KMS-11 (cell line): ENCODE data around the gene TAOK2.
"Not testable (repeated sequence)": the region's sequence is repeated elsewhere in the genome, so short reads cannot be mapped to it uniquely, and the experiment has no call there.

Experiments used
- H2AFZ ChIP-seq: fragments of 200-600 bp; sonication (generic); 2 replicates; pipeline ENCODE4 v1.6.1; 2016; ENCODE audit warnings: antibody characterized with exemption, mixed run types, low read depth
- H3K27ac ChIP-seq: fragments of 200-600 bp; sonication (generic); 2 replicates; pipeline ENCODE4 v1.6.1; 2016; ENCODE audit warnings: mild to moderate bottlenecking, mixed run types
- H3K27me3 ChIP-seq: fragments of 200-600 bp; sonication (generic); 2 replicates; pipeline ENCODE4 v1.6.1; 2017; ENCODE audit warnings: mild to moderate bottlenecking, low read depth, mixed run types, moderate library complexity; ENCODE audit not compliant: insufficient read depth
- H3K36me3 ChIP-seq: fragments of 200-600 bp; sonication (generic); 2 replicates; pipeline ENCODE4 v1.6.1; 2017; ENCODE audit warnings: mild to moderate bottlenecking, mixed run types; ENCODE audit not compliant: insufficient read depth
- H3K4me1 ChIP-seq: fragments of 200-600 bp; sonication (generic); 2 replicates; pipeline ENCODE4 v1.6.1; 2016; ENCODE audit warnings: mild to moderate bottlenecking, low read depth, mixed run types; ENCODE audit not compliant: poor library complexity, severe bottlenecking
- H3K4me2 ChIP-seq: fragments of 200-600 bp; sonication (generic); 2 replicates; pipeline ENCODE4 v1.7.0; 2016; ENCODE audit warnings: mild to moderate bottlenecking, mixed run types
- H3K4me3 ChIP-seq: fragments of 200-600 bp; sonication (generic); IDR thresholded peaks from 2 replicates; pipeline ENCODE4 v1.6.1; 2017; ENCODE audit warnings: low read depth, low read length, mixed read lengths; ENCODE audit not compliant: insufficient read depth
- H3K79me2 ChIP-seq: fragments of 200-600 bp; sonication (generic); 2 replicates; pipeline ENCODE4 v1.6.1; 2016; ENCODE audit warnings: low read depth, mixed run types; ENCODE audit not compliant: insufficient read depth
- H3K9ac ChIP-seq: fragments of 200-600 bp; sonication (generic); 2 replicates; pipeline ENCODE4 v1.6.1; 2016; ENCODE audit warnings: mild to moderate bottlenecking, mixed run types
- H4K20me1 ChIP-seq: fragments of 200-600 bp; sonication (generic); 2 replicates; pipeline ENCODE4 v1.6.1; 2016; ENCODE audit warnings: mild to moderate bottlenecking, mixed run types; ENCODE audit not compliant: insufficient read depth
- TF ChIP-seq, protein P1 (sequence below): fragments of 200-600 bp; sonication (generic); conservative IDR thresholded peaks from 2 replicates; pipeline ENCODE4 v1.6.1; 2017; ENCODE audit warnings: low read depth, mild to moderate bottlenecking, antibody characterized with exemption, low read length, moderate library complexity, mixed read lengths

TAOK2 gene

GRCh38 chr16:29927070-29927905 is 46.4 kb upstream of the TAOK2 start:
- Histone ChIP-seq H3K27me3 (no peaks in the 10 kb centered on the region), H3K4me3 (no peak overlapping the region), H3K27ac (no peak overlapping the region), H4K20me1 (no peaks in the 10 kb centered on the region), H3K36me3 (no peaks in the 10 kb centered on the region), H3K4me1 (peaks cover 28% of the 10 kb centered on the region), H3K4me2 (peak overlapping the region; percentile 70), H3K79me2 (peaks cover 11% of the 10 kb centered on the region; the same call in 1 of the 2 replicates), H3K9ac (no peak overlapping the region; the same call in 1 of the 2 replicates), H2AFZ (peak overlapping the region; percentile 93; the same call in 1 of the 2 replicates)
- TF ChIP-seq, protein P1, sequence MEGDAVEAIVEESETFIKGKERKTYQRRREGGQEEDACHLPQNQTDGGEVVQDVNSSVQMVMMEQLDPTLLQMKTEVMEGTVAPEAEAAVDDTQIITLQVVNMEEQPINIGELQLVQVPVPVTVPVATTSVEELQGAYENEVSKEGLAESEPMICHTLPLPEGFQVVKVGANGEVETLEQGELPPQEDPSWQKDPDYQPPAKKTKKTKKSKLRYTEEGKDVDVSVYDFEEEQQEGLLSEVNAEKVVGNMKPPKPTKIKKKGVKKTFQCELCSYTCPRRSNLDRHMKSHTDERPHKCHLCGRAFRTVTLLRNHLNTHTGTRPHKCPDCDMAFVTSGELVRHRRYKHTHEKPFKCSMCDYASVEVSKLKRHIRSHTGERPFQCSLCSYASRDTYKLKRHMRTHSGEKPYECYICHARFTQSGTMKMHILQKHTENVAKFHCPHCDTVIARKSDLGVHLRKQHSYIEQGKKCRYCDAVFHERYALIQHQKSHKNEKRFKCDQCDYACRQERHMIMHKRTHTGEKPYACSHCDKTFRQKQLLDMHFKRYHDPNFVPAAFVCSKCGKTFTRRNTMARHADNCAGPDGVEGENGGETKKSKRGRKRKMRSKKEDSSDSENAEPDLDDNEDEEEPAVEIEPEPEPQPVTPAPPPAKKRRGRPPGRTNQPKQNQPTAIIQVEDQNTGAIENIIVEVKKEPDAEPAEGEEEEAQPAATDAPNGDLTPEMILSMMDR, result no peak

DNA sequence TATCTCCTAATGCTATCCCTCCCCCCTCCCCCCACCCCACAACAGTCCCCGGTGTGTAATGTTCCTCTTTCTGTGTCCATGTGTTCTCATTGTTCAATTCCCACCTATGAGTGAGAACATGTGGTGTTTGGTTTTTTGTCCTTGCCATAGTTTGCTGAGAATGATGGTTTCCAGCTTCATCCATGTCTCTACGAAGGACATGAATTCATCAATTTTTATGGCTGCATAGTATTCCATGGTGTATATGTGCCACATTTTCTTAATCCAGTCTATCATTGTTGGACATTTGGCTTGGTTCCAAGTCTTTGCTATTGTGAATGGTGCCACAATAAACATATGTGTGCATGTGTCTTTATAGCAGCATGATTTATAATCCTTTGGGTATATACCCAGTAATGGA is 41.9 kb upstream of the TAOK2 start:
- peaks cover 10% of the 10 kb centered on the region for H3K4me1 ChIP-seq
- H3K36me3 ChIP-seq, H2AFZ ChIP-seq, H4K20me1 ChIP-seq, H3K27me3 ChIP-seq, H3K27ac ChIP-seq, H3K4me3 ChIP-seq, H3K9ac ChIP-seq, H3K79me2 ChIP-seq, H3K4me2 ChIP-seq: not testable (repeated sequence)

DNA sequence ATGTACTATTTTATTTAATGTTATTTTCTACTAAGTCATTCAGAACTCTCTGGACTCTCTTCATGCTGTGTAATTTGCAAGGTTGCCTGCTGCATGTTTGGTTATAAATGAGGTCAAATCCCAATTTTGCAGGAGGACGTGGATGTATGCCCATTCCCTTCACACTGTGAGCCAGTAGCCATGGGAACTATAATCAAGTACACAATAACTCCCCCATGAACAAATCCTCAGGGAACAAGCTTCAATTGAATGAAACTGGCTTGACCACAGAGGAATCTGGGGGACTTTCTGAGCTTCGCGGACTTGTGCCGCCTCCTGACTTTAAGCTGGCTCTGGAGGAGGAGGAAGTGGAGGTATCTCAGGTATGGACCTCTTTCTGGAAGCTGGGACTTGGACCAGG is 33.0 kb upstream of the TAOK2 start:
- Histone ChIP-seq H3K27ac (no peak overlapping the region), H3K27me3 (no peaks in the 10 kb centered on the region), H2AFZ (no peak overlapping the region), H3K4me3 (no peak overlapping the region), H3K79me2 (no peaks in the 10 kb centered on the region), H4K20me1 (no peaks in the 10 kb centered on the region), H3K36me3 (no peaks in the 10 kb centered on the region), H3K4me1 (no peaks in the 10 kb centered on the region), H3K4me2 (no peak overlapping the region), H3K9ac (no peak overlapping the region)
- TF ChIP-seq, protein P1, result no peak

DNA sequence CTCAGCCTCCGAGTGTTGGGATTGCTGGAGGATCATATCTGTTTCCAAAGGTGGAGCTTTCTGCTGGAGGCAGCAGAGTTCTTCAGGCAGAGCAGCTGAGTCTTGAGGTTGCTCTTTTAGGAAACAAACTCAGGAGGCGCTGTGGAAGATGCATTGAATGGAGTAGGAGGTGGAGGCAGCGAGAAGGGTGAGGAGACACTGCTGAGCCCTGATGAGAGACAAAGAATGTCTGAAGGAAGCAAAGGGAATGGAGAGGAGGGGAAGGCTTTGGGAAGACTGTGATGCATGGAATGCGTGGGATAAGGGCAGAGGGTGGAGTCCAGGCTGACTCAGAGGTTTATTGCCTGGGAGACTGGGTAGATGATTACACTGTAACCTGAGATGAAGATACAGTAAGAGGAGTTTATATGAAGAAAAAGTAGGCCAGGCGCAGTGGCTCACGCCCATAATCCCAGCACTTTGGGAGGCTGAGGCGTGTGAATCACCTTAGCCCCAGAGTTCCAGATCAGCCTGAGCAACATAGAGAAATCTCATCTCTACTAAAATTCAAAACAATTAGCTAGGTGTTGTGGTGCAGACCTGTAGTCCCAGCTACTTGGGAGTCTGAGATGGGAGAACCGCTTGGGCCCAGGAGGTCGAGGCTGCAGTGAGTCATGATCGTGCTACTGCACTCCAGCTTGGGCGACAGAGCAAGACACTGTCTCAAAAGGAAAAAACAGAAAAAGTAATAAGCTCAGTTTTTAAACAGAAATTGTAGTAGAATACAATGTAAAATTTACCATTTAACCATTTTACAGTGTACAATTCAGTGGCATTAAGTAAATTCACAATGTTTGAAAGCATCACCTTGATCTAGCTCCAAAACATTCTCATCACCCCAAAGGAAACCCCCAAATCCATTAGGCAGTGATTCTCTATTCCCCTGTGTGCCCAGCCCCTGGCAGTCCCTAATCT is 29.5 kb upstream of the TAOK2 start:
- no peaks in the 10 kb centered on the region for H3K4me1 ChIP-seq
- H3K27me3 ChIP-seq, result no peaks in the 10 kb centered on the region
- H3K4me3 ChIP-seq, result no peak overlapping the region
- H3K79me2 ChIP-seq, result no peaks in the 10 kb centered on the region
- H3K36me3 ChIP-seq, result no peaks in the 10 kb centered on the region
- no peak overlapping the region for H2AFZ ChIP-seq
- TF ChIP-seq, protein P1, result no peak
- H3K27ac ChIP-seq, result no peak overlapping the region
- no peak overlapping the region for H3K4me2 ChIP-seq
- no peaks in the 10 kb centered on the region for H4K20me1 ChIP-seq
- no peak overlapping the region for H3K9ac ChIP-seq
